GM12878 (cell line): Measurements from ENCODE around the gene GRIK2.

Experiments
- EZH2 ChIP-seq: IDR thresholded peaks from 2 replicates; pipeline ENCODE4 v1.6.1; 2012; ENCODE audit warnings: low read depth, mild to moderate bottlenecking, control low read depth, inconsistent platforms, low read length, borderline replicate concordance; ENCODE audit not compliant: control insufficient read depth
- POLR2A ChIP-seq: IDR thresholded peaks from 2 replicates; pipeline ENCODE4 v1.6.1; 2011; ENCODE audit warnings: low read depth, mild to moderate bottlenecking, low read length
- TF ChIP-seq, protein P1 (sequence below): fragments of 450-650 bp; formaldehyde crosslinking; IDR thresholded peaks from 2 replicates; pipeline ENCODE4 v1.4.0; 2022; ENCODE audit warnings: mild to moderate bottlenecking, moderate library complexity

DNA sequence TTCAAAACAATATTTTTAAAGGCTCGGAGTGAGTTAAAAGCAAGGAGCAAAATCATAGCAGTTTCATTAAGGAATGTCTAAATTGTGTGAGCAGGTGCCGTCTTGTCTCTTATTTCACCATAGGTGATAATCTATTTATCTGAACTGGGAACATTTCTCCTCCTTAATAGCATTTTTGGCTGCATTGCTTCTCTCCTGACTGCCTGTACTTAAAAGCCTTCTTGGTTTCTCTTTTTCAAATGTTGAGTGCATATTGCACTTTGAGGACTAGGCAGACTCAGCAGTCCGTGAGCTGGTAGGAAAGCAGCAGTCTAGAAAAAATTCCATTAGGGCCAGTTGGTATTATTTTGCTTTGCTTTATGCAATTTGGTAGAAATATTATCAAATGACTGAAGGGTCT, 645.9 kb downstream of the GRIK2 start:
- TF ChIP-seq, protein P1, sequence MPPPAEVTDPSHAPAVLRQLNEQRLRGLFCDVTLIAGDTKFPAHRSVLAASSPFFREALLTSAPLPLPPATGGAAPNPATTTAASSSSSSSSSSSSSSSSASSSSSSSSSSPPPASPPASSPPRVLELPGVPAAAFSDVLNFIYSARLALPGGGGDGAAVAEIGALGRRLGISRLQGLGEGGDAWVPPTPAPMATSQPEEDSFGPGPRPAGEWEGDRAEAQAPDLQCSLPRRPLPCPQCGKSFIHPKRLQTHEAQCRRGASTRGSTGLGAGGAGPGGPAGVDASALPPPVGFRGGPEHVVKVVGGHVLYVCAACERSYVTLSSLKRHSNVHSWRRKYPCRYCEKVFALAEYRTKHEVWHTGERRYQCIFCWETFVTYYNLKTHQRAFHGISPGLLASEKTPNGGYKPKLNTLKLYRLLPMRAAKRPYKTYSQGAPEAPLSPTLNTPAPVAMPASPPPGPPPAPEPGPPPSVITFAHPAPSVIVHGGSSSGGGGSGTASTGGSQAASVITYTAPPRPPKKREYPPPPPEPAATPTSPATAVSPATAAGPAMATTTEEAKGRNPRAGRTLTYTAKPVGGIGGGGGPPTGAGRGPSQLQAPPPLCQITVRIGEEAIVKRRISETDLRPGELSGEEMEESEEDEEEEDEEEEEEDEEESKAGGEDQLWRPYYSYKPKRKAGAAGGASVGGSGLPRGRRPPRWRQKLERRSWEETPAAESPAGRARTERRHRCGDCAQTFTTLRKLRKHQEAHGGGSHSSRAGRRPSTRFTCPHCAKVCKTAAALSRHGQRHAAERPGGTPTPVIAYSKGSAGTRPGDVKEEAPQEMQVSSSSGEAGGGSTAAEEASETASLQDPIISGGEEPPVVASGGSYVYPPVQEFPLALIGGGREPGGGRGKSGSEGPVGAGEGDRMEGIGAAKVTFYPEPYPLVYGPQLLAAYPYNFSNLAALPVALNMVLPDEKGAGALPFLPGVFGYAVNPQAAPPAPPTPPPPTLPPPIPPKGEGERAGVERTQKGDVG (CRISPR knock-in tag): no peak
- TF ChIP-seq POLR2A (no peak), EZH2 (no peak)
